HG03103 (cell line): ENCODE data around the gene PLAC8.
"Not testable (repeated sequence)": the region's sequence is repeated elsewhere in the genome, so short reads cannot be mapped to it uniquely, and the experiment has no call there.

Experiments used
- ATAC-seq: cut with Tn5 transposase; IDR thresholded peaks from one replicate; pipeline ENCODE4 v1.9.1; 2021; ENCODE audit warnings: low read depth; ENCODE audit not compliant: unreplicated experiment

Gene PLAC8

GRCh38 chr4:83112678-83113428, 1.7 kb downstream of the PLAC8 start:
- no peak for ATAC-seq

- peak; percentile 34 for ATAC-seq
Observed at GRCh38 chr4:83112231-83112630, 2.3 kb downstream of the PLAC8 start.

GRCh38 chr4:83111751-83112141, 2.8 kb downstream of the PLAC8 start:
- ATAC-seq, result not testable (repeated sequence)

DNA sequence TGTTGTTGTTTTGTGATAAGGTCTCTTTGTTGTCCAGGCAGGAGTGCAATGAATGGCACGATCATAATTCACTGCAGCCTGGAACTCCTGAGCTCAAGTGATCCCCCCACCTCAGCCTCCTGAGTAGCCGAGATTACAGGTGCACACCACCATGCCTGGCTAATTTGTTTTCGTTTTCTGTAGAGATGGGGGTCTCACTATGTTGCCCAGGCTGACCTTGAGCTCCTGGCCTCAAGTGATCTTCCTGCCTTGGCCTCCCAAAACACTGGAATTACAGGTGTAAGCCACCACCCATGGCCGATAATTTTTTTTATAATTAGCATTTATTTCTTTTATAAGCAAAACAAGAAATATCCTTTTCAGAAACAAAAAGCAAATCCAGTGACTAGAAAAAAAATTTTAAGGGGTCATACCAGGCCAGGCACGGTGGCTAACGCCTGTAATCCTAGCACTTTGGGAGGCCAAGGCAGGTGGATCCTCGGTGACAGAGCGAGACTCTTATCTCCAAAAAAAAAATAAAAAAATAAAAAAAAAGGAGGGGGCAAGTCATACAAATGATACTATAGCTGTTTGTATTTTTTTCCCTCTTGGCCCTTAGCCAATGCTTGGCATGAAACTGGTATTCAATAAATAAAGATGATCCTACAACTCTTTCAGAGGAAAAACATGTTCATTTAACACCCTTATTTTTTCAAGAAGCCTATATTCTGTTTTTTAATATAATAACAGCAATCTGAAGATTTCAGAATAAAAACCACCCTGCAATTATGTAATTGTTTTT, 3.4 kb downstream of the PLAC8 start:
- no peak for ATAC-seq

GRCh38 chr4:83110223-83110945, 4.1 kb downstream of the PLAC8 start:
- ATAC-seq, result peak; percentile 56

DNA sequence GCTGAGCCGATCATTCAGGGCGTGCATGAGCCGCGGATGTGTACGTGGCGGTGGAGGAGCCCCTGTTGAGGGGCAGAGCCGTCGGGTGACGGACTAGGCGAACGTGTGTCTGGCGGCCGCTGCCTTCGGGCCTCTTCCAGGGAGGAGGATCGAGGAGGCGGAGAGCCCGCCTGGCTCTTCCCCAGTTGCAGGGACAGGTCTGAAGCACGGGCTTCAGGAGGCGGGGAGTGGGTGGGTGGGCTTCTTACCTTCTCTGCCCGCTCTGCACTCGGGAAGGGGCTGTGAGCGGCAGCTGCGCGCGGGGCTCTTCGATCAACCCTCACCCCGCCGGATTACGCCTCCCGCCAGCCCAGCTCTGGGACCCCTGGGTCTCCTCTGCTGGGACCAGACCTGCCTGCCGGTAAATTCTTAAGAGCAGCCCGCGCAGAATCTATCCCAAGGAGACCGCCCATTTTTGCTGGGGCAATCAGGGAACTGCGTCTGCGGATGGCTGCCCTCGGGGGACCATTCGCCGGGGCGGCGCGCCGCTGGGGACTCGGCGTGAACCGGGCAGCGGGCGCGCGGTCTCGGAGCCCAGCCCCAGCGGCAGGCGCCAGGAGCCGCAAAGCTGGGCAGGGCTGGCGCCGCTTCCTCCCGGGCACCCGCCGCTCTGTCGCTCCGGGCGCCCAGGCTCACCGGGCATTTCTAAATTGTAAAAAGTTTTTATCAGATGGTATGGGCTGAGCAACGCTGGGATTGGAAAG, 4.9 kb downstream of the PLAC8 start:
- ATAC-seq, result no peak

GRCh38 chr4:83108101-83108861, 6.2 kb downstream of the PLAC8 start:
- ATAC-seq, result no peak

- no peak for ATAC-seq
Observed at GRCh38 chr4:83107631-83108030, 6.9 kb downstream of the PLAC8 start.

DNA sequence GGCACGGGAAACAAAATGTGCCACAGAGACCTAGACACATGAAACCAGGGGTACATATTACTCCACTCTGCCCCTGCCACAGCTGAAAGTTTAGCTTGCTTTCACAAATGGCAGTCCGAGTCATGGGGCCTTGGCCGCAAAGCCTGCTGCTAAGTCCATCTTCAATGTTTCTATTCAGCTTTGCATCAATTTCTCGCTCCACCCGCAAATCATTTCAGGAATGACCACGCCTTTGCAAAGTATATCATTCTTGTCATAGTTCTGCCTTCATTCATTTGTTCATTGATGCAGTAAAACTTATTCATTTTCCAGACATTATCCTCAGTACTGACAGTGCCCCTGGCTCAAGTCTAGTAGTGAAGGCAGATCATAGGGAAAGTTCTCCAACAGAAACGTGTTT, 9.5 kb downstream of the PLAC8 start:
- ATAC-seq, result no peak

DNA sequence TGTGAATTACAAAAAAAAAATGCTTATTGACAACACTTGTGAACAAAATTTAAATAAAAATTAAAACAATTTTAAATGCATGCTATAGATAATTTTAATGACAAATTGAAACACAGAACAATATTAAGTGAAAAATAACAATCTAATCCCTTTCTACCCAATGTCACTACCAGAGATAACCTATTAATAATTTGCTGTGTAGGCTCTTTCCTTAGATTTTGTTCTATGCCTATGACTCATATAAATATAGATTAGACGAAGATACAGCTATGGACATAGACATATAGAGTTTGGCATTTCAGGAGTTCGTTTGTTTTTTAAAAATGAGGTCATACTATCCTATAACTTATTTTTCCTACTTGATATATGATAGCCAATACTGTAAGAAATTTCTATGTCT, 18.1 kb downstream of the PLAC8 start:
- ATAC-seq, result no peak

- ATAC-seq, result no peak
Observed at GRCh38 chr4:83093060-83093640, 21.4 kb downstream of the PLAC8 start.

GRCh38 chr4:83089410-83090157, 24.9 kb downstream of the PLAC8 start:
- no peak for ATAC-seq

GRCh38 chr4:83084956-83085355, 29.6 kb downstream of the PLAC8 start:
- ATAC-seq, result not testable (repeated sequence)

- ATAC-seq, result no peak
Observed at GRCh38 chr4:83083925-83084475, 30.5 kb downstream of the PLAC8 start.

DNA sequence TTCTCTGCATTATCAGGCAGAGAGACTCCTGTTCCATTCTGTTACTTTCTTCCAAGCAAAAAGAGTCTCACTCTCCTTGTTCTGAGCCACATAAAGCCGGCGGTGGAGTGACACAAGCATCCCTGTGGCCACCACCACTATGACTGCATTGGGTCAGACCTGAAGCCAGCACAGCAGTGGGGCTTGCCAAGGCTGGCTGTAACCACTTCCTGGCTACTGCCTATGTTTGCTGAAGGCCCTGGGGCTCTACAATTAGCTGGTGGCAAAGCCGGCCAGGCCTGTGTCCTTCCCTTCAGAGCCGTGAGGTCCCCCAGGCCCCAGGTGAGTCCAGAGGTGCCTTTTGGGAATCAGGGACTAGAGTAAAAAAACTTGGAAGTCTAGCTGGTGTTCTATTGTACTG, 31.8 kb downstream of the PLAC8 start:
- no peak for ATAC-seq

DNA sequence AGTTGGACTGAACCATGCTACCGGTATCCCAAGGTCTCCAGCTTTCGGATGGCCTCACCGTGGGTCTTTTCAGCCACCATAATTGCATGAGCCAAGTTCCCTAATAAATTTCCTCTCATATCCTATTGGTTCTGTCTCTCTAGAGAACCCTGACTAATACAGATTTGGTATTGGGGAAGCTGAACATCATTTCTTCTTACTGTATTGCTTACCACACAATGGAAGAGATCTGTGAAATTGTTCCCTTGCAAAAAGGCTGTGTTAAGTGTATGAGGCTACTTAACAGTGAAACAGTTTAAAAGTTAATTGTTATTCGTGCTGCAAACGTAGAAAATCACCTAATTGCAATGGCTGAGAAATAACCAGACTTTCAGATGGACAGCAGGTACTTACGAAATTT, 34.0 kb downstream of the PLAC8 start:
- ATAC-seq, result no peak

GRCh38 chr4:83075311-83076095, 39.0 kb downstream of the PLAC8 start:
- ATAC-seq, result no peak

GRCh38 chr4:83074783-83075182, 39.7 kb downstream of the PLAC8 start:
- ATAC-seq, result not testable (repeated sequence)
